ENCODE data around the gene NR2F1-AS1.
"Not testable (repeated sequence)": the region's sequence is repeated elsewhere in the genome, so short reads cannot be mapped to it uniquely, and the experiment has no call there.

The NR2F1-AS1 gene

DNA sequence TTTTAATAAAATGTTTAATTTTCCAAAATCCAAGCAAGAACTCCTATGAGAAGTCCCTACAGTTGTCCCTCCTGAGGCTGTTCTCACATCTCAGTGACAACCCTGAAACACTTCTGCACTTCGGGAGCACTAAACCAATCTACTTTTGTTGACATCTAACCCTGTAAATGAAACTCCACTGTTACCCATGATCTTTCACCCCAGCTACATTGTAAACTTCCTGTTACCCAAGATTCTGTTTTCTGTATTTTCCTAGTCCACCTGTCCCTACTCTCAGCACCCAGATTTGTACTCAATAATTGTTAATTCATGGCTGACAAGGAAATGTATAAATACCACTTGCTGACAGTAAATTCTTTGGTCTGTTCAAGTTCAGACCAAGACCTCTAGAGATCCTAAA, 153.7 kb downstream of the NR2F1-AS1 start:
- no peak for DNase-seq (ENCODE audit: low spot score)

DNA sequence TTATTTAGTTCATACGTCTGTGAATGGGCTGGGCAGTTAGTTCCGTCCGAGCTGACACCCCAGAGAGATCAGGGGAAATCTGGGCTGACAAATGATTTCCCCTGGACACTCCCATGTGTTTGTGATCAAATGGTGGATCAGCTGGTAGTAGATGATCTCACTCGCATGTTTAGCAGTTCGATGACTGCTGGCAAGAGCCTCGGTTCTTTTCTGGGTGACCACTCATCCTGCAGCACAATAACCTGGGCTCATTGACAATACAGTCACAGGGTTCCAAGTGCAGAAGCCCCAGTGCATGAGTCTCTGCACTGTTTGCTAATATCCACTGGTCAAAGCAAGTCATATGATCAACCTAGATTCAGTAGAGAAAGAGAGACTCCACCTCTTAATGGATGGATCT, 155.9 kb downstream of the NR2F1-AS1 start:
- no peak for DNase-seq (ENCODE audit: low spot score)

DNA sequence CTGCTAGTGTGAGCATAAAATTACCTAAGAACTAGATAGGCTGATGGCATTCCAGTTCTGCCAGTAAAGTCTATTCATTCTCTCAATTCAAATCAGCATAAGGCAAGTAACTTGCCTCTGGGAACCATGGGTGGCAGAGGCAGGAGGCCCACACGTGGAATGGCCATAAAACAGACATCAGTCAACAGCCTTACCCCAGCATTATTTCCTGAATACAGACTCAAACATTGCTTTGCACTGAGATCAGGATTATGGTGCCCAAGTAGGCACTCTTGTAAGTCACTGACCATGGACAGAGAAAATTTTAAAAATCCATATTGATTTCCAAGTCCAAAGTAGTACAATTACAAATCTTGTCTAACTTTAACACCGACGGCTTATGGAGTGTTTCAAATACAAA, 157.7 kb downstream of the NR2F1-AS1 start:
- DNase-seq (ENCODE audit: low spot score) = no peak

DNA sequence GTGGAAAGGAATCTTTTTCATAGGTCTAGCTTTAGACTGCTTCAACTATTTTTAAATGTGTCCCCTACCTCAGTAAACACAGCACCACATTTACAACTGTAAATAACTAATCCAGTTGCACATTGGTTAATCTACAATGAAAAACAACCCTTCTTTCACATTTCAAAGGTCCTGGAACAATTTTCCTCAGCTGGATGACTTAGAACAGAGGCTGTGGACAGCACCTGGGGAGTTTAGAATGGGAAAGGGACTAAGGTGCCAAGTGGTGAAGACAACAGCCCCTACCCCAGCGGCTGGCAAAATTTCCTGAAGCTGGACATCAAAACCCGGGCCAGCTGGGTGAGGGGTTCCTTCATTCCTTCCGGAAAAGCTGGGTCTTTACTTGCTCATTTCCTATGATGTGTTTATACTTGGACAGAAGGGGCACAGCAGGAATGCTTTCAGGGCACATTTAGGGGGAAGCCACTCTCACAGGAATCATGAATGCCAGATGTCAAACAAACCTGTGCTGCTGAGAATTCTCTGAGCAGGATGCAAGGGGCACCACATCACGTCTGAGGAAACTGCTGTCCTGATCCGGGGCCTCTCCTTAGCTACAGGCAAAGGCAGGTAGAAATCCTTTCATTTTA, 158.3 kb downstream of the NR2F1-AS1 start:
- no peak for DNase-seq (ENCODE audit: low spot score)

DNA sequence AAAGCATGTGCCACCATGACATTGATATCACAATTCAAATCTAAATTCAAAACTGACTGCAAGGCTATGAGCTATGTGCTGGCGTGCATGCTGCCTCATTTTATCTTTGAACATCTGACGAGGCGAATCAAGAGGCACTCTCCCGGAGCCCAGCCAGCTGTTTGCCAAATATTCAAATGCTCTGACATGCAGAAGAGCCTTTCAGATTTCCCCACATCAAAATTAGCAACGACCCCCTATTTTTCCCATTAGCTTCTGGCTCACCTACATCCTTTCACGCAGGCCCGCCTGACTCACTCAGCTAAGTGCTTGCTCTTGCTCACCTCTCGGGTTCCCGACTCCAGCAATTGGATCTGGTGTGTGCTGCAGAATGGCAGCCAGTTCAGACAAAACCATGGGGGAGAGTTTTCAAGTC, 159.0 kb downstream of the NR2F1-AS1 start:
- no peak for DNase-seq (ENCODE audit: low spot score)

DNA sequence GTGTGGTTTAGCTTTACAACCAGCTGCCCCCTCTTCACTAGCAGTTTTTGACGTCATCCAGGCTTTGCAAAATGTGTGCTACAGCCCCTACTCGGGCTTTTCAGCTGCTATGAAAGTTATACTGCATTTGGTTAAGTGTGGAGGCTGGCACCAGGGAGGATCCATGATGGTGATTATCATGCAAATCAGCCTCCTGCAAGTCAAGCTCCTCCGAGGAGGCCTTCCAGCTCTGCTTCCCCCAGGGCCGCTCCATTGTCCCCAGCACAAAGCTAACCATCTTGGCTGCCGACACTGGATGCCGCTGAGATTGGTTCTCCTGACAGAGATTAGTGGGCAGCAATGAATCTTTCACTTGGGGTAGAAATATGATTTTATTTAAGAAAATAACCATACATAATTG, 159.6 kb downstream of the NR2F1-AS1 start:
- no peak for DNase-seq (ENCODE audit: low spot score)

DNA sequence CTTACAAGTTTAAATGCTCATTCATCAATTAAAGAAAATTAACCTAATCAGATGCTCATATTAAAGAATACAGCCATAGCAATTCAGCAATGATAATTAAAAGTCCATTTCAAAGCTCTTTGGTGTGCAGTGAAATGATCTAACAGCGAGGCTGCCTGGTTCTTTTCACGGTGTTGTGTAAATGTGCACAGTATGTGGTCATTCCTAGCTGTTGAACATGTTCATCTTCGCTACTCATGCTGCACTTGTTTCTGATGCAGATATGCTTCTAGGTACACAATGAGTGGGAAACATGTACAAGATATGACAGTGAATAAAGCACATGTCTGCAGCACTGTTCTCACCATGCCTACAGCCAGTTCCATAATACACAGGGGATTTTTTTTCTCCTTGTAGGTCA, 163.5 kb downstream of the NR2F1-AS1 start:
- DNase-seq (ENCODE audit: low spot score) = no peak

DNA sequence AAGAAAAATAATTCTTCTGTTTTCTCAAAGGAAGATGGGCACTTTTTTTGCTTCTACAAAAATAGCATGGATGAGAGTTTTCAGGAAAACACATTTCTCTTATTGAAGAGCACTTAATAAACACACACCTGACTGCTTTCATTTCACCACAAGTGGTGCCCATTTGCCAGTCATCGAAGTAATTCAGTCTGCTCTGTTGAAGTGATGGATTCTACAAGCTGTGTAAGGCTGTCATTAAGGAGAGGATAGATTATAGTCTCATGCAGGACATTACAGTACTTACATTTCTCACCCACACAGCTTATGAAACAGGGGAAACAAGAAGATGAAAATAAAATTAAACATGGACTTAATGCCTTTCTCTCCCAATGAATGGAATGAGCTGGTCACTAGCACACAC, 165.2 kb downstream of the NR2F1-AS1 start:
- DNase-seq (ENCODE audit: low spot score) = no peak

DNA sequence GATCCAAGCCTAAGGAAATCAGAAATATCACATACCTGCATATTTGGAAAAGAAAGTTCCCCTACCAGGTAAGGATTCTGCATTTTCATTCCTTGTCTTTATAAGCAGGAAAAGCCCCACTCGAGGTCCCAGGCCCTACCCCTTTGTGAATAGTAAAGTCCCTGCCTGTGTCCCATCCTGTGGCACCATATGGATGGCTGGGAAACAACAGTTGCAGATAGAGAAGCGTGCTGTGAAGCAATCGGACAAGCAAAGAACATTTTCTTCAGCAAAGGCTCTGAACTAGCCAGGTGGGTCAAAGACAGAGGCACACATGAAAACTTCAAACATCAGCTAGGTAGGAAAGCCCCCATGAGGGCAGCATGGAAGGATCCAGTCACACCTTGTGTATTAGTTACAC, 169.3 kb downstream of the NR2F1-AS1 start:
- DNase-seq (ENCODE audit: low spot score) = no peak

DNA sequence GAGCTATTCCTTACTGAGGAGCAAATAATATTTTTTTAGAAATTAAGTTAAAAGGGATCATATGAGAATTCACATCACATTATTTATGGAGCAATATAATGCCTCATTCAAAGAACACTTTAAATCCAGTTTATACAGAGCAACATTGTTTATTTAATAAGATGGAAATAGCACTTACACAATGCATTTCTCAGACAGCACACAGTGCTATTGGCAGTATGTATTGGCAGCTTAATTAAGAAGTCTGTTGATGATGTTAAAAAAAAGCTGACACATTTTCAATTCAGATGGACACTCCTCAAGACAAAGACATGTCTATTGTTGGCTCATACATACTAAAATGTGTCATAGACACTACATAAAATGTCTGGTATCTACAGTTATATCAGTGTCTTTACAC, 171.3 kb downstream of the NR2F1-AS1 start:
- DNase-seq (ENCODE audit: low spot score) = no peak

DNA sequence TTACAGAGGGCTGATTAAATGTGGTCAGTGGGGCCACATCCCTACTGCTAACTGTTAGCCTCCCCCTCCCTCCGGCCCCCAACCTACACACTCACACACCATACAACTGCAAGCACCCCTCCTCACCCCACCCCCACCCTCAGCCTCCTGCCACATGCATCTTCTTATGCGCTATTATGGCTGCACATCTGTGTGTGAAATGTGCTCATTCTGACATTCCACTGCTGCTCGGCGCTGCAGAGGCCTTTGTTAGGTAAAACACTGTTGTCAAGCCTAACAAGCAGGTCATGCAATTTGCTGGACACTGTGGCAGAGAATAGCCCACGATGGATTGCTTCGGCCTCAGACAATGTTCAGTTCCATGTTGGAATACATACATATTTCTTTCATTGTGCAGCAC, 173.6 kb downstream of the NR2F1-AS1 start:
- DNase-seq (ENCODE audit: low spot score) = no peak

DNA sequence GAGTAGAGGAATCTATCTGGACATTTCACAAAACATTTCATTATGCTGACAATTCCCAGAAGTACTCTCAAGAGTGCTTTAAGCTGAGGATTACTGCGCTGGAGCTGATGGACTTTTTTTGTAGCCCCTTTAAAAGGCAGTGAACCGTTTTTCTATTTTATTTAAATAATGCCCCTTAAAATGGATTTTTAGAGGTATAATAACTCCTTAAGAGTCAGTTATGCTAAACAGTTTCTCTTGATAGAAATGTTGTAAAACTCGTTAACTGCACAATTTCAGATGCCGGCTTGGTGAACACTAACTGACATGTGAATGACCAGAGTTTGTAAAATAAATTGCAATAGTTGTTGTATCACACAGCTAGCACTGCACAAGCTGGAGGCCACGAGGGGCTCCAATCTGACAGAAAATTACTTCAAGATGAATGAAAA, 174.0 kb downstream of the NR2F1-AS1 start:
- no peak for DNase-seq (ENCODE audit: low spot score)

DNA sequence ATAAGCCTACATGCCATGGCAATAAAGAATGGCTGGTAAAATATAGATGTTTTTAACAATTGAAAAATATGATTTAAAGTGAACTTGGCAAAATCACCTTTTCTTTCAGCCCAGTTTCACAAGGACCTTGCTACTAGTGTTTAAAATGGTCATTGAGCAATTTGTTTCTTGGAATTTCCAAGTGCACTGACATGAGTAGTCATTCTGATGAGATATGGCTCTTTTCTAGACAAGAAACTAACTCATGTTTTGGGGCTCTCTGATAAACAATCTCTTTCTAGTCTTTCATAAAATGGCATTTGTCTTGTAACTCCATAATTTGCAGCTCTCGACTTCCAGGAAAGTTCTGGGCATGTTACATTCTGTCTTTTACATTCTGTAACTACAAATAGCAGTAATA, 176.8 kb downstream of the NR2F1-AS1 start:
- DNase-seq (ENCODE audit: low spot score) = no peak

DNA sequence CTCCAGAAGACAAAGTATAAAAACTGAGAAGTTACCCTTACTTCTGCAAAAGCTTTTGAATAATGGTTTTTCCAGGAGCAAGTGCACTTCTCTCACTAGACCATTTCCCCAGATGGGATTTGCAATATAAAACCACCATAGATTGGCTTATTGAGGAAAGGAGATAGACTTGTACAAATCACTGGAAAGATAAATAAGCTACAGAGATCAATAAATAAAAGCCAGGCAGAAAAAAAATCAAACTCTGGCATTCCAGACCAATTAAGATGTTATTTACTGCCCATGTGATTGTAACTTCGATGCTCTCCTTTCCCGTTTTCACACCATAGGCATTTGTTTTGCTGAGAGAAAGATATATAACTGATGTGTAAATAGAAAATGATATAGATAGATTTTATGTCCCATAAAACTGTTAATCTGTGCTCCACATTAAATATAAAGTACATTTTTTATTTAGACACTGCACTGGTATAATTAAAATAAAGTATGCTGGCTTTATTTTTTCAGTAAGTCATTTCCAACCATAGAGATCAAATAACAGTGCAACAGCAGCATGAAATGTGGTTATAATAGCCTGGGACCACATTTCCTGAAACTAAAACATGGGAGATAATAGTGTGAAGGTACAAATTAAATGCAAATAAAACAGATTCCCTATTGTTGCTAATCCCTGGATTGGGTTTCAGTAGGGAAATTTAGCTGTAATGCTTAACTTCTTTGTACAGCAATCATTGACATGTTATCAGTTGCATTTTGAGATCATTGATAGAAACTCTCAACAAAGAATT, 177.7 kb downstream of the NR2F1-AS1 start:
- DNase-seq (ENCODE audit: low spot score) = no peak

DNA sequence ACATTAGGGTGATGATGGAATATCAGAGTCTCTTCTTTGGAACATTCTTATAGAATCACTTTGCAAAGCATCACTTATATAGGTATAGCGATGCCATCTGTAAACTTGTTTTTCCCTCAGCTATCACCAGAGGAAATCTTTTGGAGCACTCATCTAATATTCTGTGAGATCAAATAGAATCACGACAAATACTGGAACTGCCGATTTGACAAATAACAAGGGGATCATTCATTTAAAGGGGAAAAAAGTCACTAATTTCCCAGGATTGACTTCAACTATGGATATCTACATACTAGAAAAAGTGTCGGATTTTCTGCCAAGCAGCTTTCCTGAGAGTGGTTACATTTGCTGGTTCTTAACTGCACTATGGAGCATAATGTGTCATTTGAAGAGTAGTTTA, 178.6 kb downstream of the NR2F1-AS1 start:
- no peak for DNase-seq (ENCODE audit: low spot score)

DNA sequence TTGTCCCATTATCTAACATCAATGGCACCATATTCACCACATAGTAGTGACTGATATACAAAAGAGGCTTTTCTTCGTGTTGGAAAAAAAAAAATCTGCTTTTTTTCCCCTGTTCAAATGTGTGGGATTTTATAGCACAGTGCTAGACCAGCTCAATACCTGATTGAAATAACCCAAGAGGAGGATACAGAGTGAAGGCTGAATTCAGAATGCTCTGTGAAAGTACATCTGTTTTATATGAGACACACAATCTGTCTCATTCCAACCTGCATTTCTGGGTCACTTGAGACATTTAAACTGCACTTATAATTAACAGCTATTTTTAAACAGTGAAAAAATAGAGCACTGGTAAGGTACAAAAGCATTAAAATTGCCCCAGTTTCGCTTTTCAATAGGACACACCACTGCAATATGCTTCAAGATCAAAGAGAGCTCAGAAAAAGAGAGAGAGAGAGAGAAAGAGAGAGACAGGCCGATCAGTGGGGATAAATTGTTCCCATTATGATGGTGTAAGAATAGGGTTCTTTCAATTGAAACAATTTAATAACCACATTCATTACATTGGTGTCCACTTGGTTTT, 179.3 kb downstream of the NR2F1-AS1 start:
- DNase-seq (ENCODE audit: low spot score) = no peak

DNA sequence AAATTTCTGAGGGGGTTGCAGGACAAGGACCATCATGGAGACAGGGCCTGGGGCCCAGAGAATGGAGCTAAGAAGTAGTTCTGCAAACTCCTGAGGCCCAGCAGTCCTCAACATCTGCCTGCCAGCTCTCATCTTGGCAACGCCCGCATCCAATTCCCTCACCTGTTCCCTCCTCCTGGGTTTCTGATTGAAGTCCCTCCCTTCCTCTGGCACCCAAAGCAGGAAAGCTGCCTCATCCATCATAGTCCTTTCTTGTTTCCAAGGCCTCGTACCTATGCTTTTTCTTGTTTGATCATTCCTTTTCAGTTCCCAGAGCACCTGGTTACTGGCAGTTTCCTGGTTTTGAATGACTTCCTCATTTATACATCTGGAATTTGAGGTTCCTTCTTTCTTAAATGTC, 181.3 kb downstream of the NR2F1-AS1 start:
- no peak for DNase-seq (ENCODE audit: low spot score)

DNA sequence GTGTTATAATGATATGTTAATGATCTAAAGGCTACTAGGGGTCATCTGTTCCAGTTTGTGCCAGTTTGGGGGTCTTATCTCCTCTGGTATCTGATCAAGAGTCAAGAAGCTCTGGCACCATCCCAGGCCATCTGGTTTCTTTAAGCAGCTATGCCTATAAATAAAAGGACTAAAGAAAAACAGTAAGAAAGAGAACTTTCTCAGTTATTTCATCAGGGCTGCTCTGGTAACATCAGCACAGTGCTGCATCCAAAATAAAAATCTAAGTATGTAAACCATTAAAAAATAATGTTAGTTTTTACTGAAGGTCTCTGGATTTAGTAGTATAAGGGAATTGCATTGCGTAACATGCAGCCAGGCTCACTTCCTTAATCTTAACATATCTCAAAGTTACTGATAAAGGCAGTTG, 185.0 kb downstream of the NR2F1-AS1 start:
- DNase-seq (ENCODE audit: low spot score) = no peak

DNA sequence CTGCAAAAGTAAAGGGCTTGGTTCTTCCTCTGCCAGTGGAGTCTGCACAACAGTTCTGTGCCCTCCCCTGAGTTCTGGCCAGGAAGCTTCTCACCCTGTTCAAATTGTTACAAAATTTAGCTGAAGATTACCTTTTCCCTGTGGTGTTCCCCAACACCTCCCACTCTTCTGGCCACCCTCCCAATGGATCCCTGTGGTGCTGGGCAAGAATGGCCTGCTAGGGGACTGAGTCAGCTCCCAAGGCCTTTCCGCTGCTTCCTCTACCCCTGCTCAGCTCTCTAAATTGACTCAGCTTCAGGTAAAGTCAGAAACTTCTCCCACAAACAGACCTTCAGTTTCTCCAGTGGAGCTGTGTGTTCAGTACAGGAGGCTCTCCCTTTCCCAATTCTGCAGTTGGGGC, 186.0 kb downstream of the NR2F1-AS1 start:
- DNase-seq (ENCODE audit: low spot score) = no peak

DNA sequence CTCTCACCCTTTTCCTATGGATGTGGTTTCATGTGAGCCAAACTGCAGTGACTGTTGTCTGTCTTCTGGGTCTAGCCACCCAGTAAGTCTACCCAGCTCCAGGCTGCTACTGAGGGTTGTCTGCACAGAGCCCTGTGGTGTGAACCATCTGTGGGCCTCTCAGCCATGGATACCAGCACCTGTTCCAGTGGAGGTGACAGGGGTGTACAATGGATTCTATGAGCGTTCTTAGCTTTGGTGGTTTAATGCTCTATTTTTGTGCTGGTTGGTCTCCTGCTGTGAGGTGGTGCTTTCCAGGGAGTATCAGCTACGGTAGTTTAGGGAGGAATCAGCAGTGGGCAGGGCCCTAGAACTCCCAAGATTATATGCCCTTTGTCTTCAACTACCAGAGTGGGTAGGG, 186.7 kb downstream of the NR2F1-AS1 start:
- no peak for DNase-seq (ENCODE audit: low spot score)

DNA sequence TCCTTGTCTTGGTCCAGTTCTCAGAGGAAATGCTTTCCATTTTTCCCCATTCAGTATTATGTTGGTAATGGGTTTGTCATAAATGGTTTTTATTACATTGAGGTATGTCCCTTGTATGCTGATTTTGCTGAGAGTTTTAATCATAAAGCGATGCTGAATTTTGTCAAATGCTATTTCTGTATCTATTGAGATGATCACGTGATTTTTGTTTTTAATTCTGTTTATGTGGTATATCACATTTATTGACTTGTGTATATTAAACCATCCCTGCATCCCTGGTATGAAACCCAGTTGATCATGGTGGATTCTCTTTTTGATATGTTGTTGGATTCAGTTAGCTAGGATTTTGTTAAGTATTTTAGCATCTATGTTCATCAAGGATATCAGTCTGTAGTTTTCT, 189.8 kb downstream of the NR2F1-AS1 start:
- not testable (repeated sequence) for DNase-seq (ENCODE audit: low spot score)

DNA sequence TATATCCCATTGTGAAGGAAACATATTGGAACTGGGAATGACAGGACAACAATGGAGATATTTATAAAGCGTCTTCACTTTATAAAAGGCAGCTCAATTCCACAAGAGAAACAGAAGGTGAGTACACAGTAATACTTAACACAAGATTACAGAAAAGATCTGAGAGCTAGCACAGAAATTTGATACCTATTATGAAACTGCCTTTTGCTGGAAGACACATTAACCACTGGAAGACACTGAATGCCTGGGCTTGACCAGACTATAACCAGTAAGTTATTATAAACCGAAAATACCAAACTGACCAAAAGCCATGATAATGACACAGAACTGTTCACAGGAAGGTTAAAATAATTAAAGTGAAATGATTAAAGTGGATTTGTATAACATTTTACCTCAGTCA, 195.4 kb downstream of the NR2F1-AS1 start:
- no peak for DNase-seq (ENCODE audit: low spot score)

DNA sequence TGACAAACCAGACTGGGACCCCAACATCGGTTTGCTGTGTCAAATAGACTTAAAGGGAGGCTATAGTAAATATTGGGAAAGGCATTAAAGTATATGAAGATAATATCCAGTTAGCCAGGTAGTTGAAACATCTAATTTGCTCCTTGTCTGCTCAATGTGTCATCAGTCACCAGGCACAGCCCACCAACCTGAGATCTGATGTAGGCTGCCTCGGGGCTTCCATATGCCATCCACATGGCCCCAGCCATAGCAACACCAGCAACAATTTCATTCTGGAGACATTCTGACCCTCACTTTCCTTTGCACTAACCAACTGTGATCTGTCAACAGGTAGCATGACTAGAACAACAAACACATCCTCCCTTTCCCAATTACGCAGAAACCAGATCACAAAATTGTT, 196.0 kb downstream of the NR2F1-AS1 start:
- no peak for DNase-seq (ENCODE audit: low spot score)

DNA sequence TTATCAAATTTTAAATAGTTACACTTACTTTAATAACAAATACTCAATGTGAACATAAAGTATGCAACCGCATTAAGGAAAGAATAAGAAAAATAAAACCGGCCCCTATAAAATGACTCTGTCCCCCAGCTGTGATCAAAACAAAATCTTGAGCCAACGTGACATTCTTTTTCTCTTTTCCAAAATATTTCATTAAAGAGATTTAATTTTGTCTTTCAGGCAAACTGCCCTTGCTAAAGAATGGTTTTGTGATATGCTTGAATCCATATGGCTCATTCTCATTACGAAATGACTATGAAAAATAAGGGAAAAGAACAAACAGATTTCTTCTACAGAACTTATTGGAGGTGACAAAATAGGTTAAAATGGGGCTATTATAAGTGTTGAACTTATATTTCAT, 197.0 kb downstream of the NR2F1-AS1 start:
- DNase-seq (ENCODE audit: low spot score) = no peak
